Stimulated activated CD8-positive, alpha-beta memory T cell treated with anti-CD3 and anti-CD28 coated beads, Interleukin-7, amount 100 ng/mL, for 48 hours (primary cell): ENCODE measurements around the gene PPP1R9B.

Experiments
- DNase-seq, 2 donors: peaks; one replicate each; pipeline ENCODE4 v3.0.0-alpha.2; 2020; ENCODE audit warnings: low read depth in 1 of 2; ENCODE audit errors: extremely low read depth in 1 of 2

The PPP1R9B gene

DNA sequence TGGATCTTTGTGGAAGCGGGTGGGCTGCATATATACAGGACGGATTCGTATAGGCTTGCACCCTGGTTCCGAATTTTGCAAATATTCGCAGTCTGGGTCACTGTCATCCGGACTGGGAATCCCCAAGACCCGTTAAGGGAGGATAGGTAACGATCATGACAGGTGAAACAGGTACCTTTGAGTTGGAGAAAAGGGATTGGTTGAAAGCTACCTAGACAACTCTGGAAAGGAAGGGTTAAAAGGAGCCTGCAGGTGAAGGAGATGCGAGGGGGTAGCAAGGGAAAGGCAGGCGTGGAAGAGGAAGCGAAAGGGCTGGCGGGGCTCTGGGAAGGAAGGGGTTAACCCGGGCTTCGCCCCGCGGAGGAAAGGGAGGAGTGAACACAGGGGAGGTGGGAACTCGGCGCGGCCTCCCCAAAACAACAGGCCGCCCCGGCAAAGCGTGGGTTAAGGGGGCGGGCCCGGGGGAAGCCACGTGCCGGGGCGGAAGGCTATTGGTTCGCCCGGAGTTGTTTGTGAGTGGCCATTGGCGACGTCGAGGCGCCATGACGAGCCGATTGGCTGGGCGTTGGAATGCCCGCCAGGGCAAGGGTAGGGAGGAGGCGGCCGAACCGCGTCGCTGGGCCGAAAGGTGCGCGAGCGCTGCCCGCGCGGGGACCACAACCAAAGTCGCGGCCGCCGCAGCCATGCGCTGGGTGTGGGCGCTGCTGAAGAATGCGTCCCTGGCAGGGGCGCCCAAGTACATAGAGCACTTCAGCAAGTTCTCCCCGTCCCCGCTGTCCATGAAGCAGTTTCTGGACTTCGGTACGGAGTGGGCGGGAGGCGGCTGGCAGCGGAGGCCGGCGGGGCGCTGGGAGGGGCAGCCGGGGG, 55.5 kb downstream of the PPP1R9B start, which contains the start of gene PDK2:
PDK2 (plus strand) TSS at position 599 of the 867 bp plus-strand sequence; CDS start at position 684, 85 bp downstream.
- DNase-seq = peak; percentile 90 to 91

DNA sequence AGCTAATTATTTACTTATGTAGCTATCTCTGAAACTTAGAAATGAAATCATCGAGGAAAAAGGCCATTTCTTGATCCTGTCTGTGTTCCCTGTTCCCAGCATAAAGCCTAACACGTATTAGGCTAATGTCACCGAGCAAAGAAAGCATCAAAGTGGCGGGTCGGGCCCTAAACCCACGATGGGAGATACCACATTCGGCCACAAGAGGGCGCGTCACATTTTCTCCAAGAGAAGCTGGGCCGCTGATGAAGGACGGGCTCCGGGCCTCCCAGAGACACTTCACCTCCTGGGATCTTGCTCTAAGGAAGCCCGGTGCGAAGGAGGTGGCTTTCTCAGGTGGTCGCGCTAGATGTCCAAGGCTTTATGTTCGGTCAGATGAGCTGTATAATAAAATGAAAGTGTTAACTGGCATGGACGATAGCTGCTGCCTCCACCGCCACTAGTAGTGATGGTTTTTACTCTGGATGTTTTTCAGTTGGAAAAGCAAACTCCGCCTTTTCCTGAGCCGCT, 56.2 kb downstream of the PPP1R9B start:
- DNase-seq = peak; percentile 61 to 80

DNA sequence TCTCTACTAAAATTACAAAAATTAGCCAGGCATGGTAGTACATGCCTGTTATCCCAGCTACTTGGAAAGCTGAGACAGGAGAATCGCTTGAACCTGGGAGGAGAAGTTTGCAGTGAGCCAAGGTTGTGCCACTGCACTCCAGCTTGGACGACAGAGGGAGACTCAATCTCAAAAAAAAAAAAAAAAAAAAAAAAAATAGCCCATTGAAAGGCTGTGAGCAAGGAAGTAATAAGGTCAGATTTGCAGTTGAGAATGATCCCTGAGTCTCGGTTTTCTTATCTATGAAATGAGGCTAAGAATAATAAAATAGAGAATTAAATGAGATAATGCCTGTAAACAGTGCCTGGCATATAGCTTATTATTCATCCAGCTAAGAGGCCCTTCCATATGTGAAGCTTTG, 56.7 kb downstream of the PPP1R9B start:
- DNase-seq = no peak

DNA sequence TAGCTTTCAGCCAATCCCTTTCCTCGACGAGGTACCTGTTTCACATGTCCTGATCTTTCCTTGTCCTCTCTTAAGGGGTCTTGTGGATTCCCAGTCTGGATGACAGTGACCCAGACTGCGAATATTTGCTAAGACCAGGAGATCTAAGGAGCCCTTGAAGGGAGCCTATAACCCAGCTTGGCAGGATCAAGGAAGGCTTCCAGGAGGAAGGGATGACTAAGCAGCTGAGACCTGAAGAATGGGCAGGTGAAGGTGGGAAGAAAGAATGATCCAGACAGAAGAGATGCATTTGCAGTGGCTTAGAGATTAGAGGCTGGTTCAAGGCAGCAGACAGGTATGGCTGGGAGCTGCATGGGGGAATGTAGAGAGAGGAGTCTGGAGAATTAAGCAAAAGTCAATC, 57.2 kb downstream of the PPP1R9B start:
- no peak for DNase-seq

DNA sequence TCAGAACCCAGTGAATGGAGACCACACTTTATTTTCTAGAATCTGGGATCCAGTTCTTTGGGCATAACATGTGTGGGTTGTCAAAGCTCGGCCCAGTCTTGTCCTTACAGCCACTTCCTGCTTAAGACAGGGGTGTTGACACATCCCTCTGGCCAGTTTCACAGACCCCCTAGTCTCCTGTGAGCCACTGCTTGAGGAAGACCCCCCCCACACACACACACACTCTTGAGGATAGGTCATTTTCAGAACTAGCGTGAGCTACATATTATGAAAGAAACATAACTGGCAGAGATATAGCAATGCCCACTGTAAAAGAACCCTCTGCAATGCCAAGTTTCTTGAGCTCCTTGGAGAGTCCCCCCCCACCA, 58.6 kb downstream of the PPP1R9B start:
- DNase-seq = no peak

DNA sequence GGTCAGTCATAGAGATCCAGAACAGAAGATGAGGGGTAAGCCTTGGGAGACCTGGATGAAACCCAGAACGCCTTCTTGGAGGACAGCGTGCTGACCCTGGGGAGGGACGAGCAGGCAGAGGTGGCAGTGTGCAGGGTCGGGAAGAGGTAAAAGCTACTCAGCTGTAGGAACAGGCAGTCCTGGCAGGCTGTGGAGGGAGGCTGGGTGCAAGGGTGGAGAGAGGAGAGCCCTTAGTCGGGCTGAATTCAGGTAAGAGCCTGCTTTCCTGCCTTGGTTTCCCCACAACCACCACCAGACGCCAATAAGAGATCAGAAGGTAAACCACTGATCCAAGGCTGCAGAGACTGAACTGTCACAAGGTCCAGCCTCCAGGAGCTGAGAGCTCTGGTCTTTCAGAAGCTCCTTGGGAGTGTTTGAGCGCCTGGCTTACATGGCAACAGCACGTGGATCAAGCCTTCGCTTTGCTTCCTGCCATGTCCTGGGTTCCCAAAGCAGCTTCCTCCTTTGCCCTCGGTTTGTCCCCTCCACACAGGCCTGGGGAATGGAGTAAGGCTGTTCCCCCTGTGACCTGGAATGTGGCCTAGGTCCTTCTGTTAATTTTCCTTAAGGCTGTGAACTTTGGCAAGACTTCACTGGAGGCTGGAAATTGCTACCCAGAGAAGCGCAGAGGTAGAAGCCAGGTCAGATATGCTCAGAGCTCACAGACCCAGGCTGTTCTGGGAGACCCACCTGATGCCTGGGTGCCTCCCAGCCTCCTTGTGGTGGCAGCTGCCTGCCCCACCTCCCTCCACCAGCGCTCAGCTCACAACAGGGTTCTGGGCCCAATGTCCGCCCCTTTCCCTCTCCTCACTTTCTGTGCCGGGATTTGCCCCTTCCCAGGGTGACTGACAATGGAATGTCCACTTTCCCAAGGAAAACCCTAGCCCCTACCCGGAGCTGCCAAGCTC, 59.2 kb downstream of the PPP1R9B start:
- no peak for DNase-seq

DNA sequence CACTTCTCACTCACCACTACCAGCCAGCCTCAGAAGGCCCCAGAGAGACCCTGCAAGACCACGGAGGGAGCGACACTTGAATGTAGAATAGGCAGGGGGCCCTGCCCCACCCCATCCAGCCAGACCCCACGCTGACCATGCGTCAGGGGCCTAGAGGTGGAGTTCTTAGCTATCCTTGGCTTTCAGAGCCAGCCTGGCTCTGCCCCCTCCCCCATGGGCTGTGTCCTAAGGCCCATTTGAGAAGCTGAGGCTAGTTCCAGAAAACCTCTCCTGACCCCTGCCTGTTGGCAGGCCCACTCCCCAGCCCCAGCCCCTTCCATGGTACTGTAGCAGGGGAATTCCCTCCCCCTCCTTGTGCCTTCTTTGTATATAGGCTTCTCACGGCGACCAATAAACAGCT, 60.4 kb downstream of the PPP1R9B start:
- DNase-seq = no peak

DNA sequence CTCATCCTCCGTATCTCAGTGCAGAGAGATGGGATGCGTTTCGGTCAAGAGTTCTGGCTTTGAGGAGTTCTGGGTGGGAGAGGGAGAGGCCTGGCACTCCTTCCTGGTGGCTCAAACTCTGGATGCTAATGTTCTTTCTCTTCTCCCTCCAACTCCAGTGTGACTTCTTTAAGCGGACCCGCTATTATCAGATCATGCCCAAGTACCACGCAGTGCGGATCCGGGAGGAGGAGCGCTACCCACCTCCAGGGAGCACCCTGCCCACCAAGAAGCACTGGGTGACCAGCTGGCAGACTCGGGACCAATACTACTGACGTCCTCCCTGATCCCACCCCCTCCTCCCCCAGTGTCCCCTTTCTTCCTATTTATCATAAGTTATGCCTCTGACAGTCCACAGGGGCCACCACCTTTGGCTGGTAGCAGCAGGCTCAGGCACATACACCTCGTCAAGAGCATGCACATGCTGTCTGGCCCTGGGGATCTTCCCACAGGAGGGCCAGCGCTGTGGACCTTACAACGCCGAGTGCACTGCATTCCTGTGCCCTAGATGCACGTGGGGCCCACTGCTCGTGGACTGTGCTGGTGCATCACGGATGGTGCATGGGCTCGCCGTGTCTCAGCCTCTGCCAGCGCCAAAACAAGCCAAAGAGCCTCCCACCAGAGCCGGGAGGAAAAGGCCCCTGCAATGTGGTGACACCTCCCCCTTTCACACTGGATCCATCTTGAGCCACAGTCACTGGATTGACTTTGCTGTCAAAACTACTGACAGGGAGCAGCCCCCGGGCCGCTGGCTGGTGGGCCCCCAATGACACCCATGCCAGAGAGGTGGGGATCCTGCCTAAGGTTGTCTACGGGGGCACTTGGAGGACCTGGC, 61.3 kb downstream of the PPP1R9B start:
- no peak for DNase-seq

DNA sequence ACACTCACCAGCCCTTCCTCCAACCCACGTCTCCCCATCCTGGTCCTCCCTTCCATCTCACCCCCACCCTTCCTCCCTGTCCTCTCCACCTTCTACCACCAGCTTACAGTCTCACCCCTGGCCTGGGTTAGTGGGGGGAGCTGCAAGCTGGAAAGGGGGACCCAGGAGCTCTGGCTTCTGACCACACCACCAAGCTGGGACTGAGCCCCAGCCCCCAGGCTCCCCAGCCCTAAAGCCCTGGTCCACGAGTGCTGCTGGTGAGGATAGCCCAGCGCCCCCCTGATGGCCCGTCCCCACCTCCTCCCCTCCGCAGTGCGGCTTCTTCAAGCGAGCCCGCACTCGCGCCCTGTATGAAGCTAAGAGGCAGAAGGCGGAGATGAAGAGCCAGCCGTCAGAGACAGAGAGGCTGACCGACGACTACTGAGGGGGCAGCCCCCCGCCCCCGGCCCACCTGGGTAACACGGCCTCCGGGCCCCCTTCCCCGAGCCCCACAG, 62.5 kb downstream of the PPP1R9B start:
- no peak for DNase-seq

DNA sequence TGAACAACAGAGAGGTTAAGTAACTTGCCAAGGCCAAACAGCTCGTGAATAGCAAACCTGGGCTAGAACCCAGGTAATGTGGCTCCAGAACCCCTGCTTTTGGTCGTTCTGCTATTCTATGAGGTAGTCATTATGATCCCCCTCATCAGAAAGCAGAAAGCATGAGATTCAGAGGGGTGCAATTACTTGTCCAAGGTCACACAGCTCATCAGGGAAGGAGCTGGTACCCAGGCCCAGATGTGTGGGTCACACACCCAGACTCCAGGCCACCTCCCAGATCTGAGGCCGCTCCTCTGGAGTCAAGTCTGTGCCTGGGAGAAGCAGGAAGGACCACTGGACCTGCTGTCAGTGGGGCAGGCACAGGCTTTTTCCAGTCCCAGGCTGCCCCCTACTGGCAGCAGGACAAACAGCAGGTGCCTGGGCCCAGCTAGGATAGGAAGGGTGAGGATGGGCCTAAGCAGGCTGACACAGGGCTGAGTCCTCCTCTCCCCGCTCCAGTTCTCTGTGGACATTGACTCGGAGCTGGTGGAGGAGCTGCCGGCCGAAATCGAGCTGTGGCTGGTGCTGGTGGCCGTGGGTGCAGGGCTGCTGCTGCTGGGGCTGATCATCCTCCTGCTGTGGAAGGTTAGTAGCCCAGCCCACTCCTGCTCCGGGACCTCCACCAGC, 63.1 kb downstream of the PPP1R9B start:
- DNase-seq = peak; percentile 43 to 53
